NCI-H128 (cell line): ENCODE results near the gene CYP4V2.
"Not testable (repeated sequence)": the region's sequence is repeated elsewhere in the genome, so short reads cannot be mapped to it uniquely, and the experiment has no call there.

Experiments
- DNase-seq: peaks from one replicate; lab custom pipeline; 2025; ENCODE audit not compliant: unreplicated experiment; lab: John Stamatoyannopoulos, UW

CYP4V2 gene

DNA sequence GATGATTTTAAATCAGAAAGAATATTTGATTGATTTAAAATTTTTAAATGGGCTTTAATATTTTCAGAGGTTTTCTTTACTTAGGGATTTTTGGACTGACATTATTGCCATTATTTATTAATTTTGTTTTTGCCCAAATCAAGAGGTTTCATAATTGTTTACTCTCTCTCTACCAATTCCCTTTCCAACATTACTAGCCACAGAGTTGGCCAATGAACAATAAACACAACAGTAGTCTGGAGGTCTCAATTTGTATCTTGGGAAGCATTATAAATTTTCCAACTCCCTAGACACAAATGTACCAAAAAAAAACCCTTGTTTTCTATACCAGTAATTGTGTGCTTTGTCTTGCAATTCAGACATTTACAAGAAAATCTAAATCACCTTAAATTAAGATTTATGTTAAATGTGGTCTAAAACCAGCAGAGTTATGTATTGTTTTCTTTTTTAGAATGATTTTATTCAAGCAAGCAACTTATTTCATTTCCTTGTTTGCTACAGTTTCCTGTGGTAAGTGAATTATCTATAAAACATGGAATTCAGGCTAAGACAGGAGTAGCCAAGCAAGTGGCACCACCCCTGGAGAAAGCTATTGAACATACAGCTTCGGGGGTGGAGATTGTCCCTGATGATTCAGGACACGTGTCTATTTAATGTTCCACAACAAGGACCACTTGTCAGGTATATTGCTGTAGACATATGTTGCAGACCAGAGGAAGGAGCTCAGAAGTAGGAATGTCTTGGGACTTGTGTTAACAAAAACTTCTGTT lies 36.6 kb downstream of the CYP4V2 start:
- DNase-seq = no peak

DNA sequence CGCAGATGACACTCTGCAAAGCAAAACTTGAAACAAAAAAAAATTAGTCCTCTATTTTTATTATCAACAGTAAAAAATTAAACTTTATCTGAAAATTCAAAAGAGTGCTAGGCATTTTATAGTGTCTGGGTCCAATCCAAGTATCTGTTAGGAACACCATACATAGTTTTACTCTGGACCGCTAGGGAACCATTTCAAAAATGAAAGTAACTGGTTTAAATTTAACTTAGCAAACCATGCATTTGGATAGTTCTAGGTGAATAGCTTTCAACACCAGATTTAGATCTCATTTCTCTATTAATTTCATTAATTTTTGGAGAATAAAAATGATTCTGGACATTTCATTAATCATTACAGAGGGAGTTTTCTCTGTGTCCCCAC lies 37.1 kb downstream of the CYP4V2 start:
- DNase-seq = no peak

DNA sequence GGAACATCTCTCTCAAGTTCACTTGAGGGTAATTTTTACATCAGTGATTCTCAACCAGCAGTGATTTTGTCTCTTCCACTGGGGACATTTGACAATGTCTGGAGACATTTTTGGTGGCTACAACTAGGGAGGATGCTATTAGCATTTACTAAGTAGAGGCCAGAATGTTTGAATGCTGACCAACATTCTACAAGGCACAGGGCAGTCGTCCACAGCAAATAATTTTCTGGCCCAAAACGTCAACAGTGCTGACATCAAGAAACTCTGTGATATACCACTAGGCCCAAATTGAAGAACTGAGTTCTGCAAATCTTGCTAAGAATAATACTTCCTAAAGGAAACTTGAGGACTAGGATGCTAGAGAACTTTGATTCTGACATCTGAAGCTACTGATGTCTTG lies 43.0 kb downstream of the CYP4V2 start:
- DNase-seq = no peak

DNA sequence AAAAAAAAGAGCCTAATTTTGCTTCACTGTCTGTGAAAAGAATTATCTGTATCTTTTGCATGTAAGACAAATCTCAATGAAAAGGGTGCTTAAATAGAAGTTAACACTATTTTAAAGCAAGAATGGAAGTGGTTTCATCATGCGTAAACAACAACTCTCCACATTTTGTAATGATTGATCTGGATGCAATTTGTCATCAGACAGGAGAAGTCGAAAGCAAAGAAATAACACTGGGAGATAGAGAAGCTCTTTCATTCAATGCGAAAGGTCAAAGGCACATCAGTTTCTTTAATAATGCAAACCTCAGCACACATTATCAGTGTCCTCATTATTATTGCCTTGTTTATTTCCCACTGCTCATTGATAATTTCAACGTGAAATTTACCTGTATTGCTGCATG lies 44.8 kb downstream of the CYP4V2 start:
- DNase-seq = no peak

DNA sequence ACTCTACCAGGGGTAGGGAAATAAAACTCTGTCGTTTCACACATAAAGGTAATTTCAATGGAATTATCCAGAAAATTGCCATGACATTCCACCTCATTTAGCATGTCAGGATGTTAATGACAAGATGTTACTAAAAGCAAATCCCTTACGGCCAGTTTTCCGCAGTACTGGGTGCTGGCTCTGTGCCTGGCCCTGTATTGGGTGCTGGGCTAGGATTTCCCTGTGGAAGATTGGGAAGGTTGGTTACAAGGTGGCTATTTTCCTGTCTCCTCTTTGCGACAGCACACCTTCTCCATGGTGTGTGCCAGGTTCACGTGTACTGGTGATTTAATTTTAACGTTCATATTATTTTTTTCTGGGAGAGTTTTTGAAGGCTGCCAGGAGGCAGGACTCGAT lies 49.1 kb downstream of the CYP4V2 start:
- no peak for DNase-seq

DNA sequence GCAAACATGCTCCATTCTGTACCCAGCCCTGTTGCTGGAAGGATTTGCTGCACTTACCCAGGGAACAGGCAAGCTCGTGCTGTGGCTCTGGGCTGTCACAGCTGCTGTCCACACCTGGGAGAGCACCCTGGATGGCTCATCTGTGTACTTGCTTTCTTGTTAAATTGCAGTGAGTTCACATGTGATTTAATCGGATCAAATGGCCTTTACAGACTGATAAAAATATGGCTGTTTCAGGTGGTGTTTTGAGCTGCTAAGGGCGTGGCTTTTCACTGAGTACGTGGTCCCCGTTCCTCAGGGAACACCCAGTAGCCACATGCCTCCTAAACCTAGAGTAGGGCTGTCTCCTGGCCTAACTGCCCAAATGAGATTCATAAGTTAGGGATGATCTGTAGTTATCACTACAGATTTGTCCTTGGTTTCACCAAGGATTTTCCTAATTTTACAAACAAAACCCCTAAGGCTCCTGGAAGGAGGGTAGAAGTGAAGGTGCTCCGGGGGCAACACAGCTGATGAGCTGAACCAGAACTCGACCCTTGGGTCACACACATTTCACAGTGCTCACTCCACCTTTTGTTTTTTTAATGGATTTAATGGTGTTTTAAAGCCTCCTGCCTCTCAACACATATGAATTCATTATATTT lies 49.6 kb downstream of the CYP4V2 start:
- no peak for DNase-seq

DNA sequence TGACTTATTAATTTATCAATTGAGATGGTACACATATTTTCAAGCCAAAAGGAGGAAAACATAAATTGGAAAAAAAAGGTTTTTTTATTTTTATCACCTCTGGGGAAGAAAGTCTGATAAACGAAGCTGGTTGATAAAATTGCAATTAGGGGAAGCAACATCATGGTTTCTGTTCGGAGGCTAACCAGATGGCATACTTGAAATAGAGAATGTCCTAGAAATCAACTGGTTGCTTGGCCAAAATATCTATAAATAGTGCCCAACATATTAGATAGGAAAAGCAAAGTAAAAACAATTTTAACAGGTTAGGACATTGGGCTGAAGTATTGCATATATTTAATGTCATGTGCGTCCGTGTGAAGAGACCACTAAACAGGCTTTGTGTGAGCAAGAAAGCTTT lies 50.2 kb downstream of the CYP4V2 start:
- no peak for DNase-seq

DNA sequence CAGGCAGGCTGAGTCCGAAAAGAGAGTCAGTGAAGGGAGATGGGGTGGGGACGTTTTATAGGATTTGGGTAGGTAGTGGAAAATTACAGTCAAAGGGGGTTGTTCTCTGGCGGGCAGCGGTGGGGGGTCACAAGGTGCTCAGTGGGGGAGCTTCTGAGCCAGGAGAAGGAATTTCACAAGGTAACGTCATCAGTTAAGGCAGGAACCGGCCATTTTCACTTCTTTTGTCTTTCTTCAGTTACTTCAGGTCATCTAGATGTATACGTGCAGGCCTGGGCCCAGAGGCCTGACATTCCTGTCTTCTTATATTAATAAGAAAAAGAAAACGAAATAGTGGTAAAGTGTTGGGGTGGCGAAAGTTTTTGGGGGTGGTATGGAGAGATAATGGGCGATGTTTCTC lies 50.7 kb downstream of the CYP4V2 start:
- DNase-seq = not testable (repeated sequence)

DNA sequence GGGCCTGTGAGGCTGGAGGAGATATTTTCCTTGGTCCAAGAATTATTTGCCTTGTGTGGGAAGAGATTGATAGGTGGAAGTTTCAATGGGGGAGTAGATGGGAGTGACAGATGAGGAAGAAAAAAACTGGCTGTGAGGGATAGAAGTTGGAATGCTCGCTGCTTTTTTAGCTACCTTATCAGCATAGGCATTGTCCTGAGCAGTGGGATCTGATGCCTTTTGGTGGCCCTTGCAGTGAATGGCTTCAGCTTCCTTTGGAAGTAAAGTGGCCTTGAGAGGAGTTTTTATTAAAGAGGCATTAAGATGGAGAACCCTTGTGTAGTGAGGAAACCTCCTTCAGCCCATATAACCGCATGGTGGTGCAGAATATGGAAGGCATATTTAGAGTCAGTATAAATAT lies 52.0 kb downstream of the CYP4V2 start:
- no peak for DNase-seq

DNA sequence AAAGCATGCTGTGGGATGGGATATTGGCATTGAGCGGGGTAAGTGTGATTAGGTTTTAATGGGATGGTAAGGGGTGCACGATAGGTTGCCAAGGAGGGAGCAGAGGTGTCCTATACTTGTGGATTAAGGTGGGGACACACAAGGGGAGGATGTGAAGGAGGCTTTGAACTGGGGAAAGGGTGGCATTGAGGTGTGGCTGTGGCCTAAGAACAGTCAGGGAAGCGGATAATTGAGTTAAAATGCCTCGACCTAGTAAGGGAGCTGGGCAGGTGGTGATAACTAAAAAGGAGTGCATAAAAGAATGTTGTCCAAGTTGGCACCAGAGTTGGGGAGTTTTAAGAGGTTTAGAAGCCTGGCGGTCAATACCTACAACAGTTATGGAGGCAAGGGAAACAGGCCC lies 53.5 kb downstream of the CYP4V2 start:
- DNase-seq = no peak

DNA sequence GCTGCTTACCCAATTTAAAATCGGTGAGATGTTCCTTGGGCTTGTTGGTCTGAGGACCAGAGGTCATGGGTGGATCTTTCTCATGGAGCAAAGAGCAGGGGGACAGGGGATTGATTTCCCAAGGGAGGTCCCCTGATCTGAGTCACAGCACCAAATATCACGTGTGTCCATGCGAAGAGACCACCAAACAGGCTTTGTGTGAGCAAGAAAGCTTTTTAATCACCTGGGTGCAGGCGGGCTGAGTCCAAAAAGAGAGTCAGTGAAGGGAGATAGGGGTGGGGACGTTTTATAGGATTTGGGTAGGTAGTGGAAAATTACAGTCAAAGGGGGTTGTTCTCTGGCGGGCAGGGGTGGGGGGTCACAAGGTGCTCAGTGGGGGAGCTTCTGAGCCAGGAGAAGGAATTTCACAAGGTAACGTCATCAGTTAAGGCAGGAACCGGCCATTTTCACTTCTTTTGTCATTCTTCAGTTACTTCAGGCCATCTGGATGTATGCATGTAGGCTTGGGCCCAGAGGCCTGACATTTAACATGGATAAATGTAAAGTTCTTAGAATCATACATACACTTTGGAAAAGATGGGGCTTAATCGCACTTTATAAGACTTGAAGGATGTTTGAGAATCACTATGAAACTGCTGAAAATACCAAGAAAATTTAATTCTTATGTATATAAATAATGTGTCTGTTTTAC lies 55.8 kb downstream of the CYP4V2 start:
- not testable (repeated sequence) for DNase-seq

DNA sequence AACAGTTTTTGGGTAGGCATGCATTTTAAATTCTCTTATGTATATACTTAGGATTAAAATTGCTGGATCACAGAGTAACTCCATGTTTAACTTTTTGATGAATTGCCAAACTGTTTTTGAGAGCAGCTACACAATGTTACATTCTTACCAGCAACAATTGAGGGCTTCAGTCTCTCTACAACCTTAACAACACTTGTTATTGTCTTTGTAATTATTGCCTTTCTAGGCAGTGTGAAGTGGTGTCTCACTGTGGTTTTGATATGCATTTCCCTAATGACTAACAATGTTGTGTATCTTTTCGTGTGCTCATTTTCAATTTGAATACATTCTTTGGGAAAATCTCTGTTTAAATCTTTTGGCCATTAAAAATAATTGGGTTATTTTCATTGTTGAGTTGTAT lies 57.3 kb downstream of the CYP4V2 start:
- no peak for DNase-seq

DNA sequence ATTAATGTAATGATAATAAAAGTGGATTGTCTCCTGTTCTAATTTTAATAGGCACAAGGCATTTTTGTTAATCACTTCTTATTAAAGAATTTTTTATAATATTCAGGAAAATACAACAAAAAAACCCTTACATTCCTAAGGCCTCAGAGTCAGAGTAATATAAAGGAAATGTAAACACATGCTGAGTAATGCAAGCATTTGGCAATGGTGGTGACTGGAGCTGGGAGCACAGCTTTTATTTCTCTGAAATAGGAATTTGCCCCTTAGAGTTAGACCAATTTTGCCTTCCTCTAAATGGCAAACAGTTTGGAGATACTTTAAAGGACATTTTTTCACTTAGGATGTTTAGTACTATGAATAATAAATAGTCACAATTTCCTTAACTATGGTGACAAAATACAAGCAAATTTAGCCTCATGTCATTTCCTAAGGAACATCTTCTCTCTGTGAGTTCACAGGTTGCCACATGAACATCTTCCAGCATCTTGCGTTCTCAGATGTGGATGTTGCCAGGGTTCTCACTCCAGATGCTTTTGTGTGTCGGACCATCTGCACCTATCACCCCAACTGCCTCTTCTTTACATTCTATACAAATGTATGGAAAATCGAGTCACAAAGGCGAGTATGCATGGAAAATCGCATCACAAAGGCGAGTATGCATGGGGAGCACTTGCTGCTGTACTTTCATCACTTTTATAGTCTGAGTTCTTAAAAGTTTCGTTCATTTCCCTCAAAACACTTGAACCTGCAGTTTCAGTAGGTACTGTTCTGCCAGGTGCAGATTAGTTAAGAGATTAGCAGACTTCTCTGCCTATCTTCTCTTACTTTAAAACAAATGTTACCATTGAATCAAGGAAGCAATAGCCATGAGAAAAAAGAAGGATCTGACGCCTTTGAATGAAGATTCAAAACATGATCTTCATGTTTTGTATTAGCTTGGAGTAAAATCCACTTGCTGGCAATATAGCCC lies 58.7 kb downstream of the CYP4V2 start:
- no peak for DNase-seq

DNA sequence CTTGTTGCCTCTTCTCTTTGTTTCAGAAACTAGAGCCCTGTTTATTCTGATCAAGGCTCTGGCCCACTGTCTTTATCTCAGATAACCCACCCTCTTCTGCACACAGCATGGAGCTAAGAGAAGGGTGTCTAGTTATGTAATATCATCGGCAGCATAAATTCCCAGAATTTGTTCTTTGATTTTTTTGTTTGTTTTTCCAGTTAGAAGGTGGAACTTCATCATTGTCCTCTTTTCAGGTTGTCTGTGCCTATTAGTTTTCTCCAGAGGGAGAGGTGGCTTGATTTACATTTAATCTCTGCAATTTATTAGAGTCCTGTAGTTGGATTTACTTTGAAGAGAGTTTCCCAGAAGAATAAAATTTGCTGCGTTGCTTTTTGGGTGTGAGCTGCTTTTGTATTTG lies 59.4 kb downstream of the CYP4V2 start:
- DNase-seq = no peak

DNA sequence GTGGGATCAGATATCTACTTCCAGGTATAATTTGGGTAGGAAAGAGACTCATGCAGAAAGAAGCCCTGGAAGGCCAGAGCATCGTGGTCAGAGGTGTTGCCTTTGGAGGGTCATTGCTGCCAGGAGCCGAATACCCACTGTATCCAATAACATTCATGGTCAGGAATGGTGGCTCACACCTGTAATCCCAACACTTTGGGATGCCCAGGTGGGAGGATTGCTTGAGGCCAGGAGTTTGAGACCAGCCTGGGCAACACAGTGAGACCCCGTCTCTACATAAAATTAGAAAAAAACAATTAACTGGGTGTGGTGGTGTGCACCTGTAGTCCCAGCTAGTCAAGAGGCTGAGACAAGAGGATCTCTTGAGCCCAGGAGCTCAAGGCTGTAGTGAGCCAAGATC lies 63.8 kb downstream of the CYP4V2 start:
- DNase-seq = no peak

DNA sequence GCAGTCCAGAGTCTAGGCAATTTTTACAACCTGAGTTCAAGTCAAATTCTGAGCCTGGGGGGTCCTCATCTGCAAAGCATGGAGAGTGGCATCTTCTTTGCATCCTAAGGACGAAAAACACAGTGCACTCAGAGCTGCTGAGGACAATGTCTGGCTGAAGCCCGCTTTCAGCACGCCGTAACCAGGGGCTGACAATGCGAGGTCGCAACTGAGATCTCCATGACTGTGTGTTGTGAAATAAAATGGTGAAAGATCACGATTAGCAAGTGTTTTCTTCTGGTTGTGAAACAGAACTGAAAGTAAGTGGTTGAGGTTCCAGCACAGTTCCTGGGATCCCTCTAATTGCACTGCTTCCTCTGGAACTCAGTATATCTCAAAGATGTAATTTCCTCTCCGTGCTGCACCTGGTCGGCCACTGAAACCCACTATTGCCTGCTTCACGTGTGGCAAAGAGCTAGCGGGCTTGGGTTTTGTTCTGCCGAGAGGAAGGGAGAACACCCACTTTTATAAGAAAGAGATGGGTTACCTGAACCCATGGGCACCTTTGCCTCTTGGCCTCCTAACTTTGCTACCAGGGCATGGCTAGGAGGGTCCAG lies 66.9 kb downstream of the CYP4V2 start:
- no peak for DNase-seq

DNA sequence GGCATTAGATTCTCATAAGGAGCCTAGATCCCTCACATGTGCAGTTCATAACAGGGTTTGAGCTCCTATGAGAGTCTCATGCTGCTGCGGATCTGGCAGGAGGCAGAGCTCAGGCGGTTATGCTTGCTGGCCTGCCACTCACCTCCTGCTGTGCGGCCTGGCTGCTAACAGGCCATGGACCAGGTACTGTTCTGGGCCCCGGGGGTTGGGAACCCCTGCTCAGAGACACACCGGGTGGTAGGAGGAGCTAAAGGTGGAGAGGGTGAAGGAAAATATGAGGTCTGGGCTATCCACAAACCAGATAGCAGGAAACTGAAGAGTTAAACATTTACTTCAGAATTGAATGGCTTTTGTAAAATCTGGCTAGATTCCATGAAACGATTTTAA lies 68.7 kb downstream of the CYP4V2 start:
- DNase-seq = no peak
